GM23248 (cell line): ENCODE data around the gene HELB.

Experiments
- EZH2 ChIP-seq: fragments of 200-600 bp; sonication (generic); IDR thresholded peaks from 2 replicates; pipeline ENCODE4 v1.6.1; 2018; ENCODE audit warnings: antibody characterized with exemption, mild to moderate bottlenecking; ENCODE audit not compliant: insufficient read depth, poor library complexity, severe bottlenecking
- EZH2phosphoT487 ChIP-seq: fragments of 200-600 bp; sonication (generic); IDR thresholded peaks from 2 replicates; pipeline ENCODE4 v1.6.1; 2018; ENCODE audit warnings: antibody characterized with exemption, moderate library complexity, mild to moderate bottlenecking, low read depth; ENCODE audit not compliant: insufficient read depth

GRCh38 chr12:66329941-66330340 lies 27.6 kb downstream of the HELB start:
- TF ChIP-seq EZH2: no peak
- no peak for TF ChIP-seq EZH2phosphoT487
